Loucy (cell line): Measurements from ENCODE around the gene FGF13.

ENCODE experiments used
- CTCF ChIP-seq: fragments of 200-600 bp; sonication (generic); conservative IDR thresholded peaks from 2 replicates; pipeline ENCODE4 v1.5.1; 2014; ENCODE audit warnings: mild to moderate bottlenecking, antibody characterized with exemption, low read length
- EZH2phosphoT487 ChIP-seq: fragments of 200-600 bp; IDR thresholded peaks from 2 replicates; pipeline ENCODE4 v1.6.1; 2018; ENCODE audit warnings: antibody characterized with exemption, mild to moderate bottlenecking, moderate library complexity, borderline replicate concordance

GRCh38 chrX:138638996-138639395 lies 72.5 kb downstream of the FGF13 start:
- TF ChIP-seq CTCF: no peak
- no peak for TF ChIP-seq EZH2phosphoT487
